ENCODE results near the gene PCBP3. TPM values are rescaled to one million over a fixed set of nuclear protein-coding genes. Genes with fewer than 3 reads are reported as not detected.

PCBP3 gene
- total and polyA plus RNA-seq, 2 donors (not counting 3 experiments of a cell fraction or from before 2014, with no cell fraction given) = 0.06 to 1.1 TPM

- FAIRE-seq (no peak), DNase-seq (ENCODE audit: low read depth, low spot score) (no peak)
- H2AFZ ChIP-seq (ENCODE audit: low read depth, low read length) = no peak overlapping the region
- no peak overlapping the region for H3K4me2 ChIP-seq (ENCODE audit: insufficient read depth, low read length)
- dilution Hi-C loops (cut with MboI; ENCODE audit: extremely low pct_ligation_motif_present, low sequenced_read_pairs) = no loop called here
- no peaks in the 10 kb centered on the region for H3K9me3 ChIP-seq (replicated peaks; ENCODE audit: control insufficient read depth, insufficient read depth, low read length)
- no peaks in the 10 kb centered on the region for H3K79me2 ChIP-seq (ENCODE audit: control insufficient read depth, insufficient read depth, low read length)
- H3K27me3 ChIP-seq (ENCODE audit: control insufficient read depth in 2 of 2, insufficient read depth in 2 of 2, low read length in 2 of 2) = no peaks in the 10 kb centered on the region
- no peaks in the 10 kb centered on the region for H3K36me3 ChIP-seq (ENCODE audit: control insufficient read depth in 2 of 2, extremely low read depth in 1 of 2, insufficient read depth in 2 of 2, low read length in 2 of 2)
- TF ChIP-seq, protein P1, sequence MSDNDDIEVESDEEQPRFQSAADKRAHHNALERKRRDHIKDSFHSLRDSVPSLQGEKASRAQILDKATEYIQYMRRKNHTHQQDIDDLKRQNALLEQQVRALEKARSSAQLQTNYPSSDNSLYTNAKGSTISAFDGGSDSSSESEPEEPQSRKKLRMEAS (IDR thresholded peaks at IDR 0.05; ENCODE audit: insufficient read depth, insufficient read length) = no peak
- no peak for TF ChIP-seq EZH2 (IDR thresholded peaks at IDR 0.05; ENCODE audit: borderline replicate concordance, low read depth, low read length, severe bottlenecking)
- TF ChIP-seq POLR2AphosphoS5 (IDR thresholded peaks at IDR 0.05; ENCODE audit: insufficient read depth, low read depth, low read length) = no peak
- no peak for TF ChIP-seq POLR2A (IDR thresholded peaks at IDR 0.05; ENCODE audit: low read depth, low read length)
- no peak for TF ChIP-seq GATA2 (IDR thresholded peaks at IDR 0.05; ENCODE audit: insufficient read depth, insufficient read length, low read depth, low read length)
- TF ChIP-seq JUN (IDR thresholded peaks at IDR 0.05; ENCODE audit: borderline replicate concordance, insufficient read depth, insufficient read length, low read depth) = no peak
- TF ChIP-seq, protein P2, sequence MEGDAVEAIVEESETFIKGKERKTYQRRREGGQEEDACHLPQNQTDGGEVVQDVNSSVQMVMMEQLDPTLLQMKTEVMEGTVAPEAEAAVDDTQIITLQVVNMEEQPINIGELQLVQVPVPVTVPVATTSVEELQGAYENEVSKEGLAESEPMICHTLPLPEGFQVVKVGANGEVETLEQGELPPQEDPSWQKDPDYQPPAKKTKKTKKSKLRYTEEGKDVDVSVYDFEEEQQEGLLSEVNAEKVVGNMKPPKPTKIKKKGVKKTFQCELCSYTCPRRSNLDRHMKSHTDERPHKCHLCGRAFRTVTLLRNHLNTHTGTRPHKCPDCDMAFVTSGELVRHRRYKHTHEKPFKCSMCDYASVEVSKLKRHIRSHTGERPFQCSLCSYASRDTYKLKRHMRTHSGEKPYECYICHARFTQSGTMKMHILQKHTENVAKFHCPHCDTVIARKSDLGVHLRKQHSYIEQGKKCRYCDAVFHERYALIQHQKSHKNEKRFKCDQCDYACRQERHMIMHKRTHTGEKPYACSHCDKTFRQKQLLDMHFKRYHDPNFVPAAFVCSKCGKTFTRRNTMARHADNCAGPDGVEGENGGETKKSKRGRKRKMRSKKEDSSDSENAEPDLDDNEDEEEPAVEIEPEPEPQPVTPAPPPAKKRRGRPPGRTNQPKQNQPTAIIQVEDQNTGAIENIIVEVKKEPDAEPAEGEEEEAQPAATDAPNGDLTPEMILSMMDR (IDR thresholded peaks at IDR 0.05; ENCODE audit: extremely low read depth in 1 of 2, insufficient read depth in 1 of 2, low read depth in 1 of 2, low read length in 2 of 2) = no peak
- TF ChIP-seq MYC (IDR thresholded peaks at IDR 0.05; ENCODE audit: low read depth, low read length) = no peak
- no peak for TF ChIP-seq FOS (IDR thresholded peaks at IDR 0.05; ENCODE audit: borderline replicate concordance, insufficient read depth, low read length)
- intact Hi-C loops (cut with micrococcal nuclease) = no loop called here
- ChIA-PET POLR2A (no interaction called here), CTCF (interaction anchor here (1.1 kb wide), 1 partner anchor 36 kb away, joined by 4 read pairs; no protein-coding TSS in a partner anchor)
- H3K9me1 ChIP-seq (replicated peaks; ENCODE audit: control insufficient read depth, extremely low read depth, insufficient read depth, low read length) = no peaks in the 10 kb centered on the region
- no peaks in the 10 kb centered on the region for H4K20me1 ChIP-seq (replicated peaks; ENCODE audit: control insufficient read depth, extremely low read depth, insufficient read depth, low read length)
- H3K9ac ChIP-seq (replicated peaks; ENCODE audit: extremely low read depth, insufficient read depth, low read length) = no peak overlapping the region
- H3K4me3 ChIP-seq (replicated peaks in 1 of 3; ENCODE audit: insufficient read depth in 1 of 3, low read depth in 1 of 3, low read length in 3 of 3) = no peak overlapping the region
- no TSS peak for BruUV-seq (replicated peaks)
- H3K4me1 ChIP-seq (ENCODE audit: control insufficient read depth, extremely low read depth, insufficient read depth, low read length) = no peaks in the 10 kb centered on the region
- no peak overlapping the region for H3K27ac ChIP-seq (ENCODE audit: insufficient read depth, low read depth, low read length)
These were observed 272.7 kb downstream of the PCBP3 start for GRCh38 chr21:45916011-45916840.

Data from endothelial cell of umbilical vein (primary cell).